Uterus (tissue), 4 donors: ENCODE measurements around the gene FMNL2. TPM values are rescaled to one million over a fixed set of nuclear protein-coding genes. Genes with fewer than 3 reads are reported as not detected.

Source experiments
- DNase-seq, 2 donors: peaks; one replicate each; pipeline ENCODE4 v3.0.0-alpha.2; 2019 to 2020
- H3K27ac ChIP-seq, 2 donors: fragments of 200-600 bp; sonication (generic); 1 replicate in 1 of 2; 2 replicates in 1 of 2; pipeline ENCODE4 v1.5.1; 2016 to 2018
- H3K27me3 ChIP-seq, 2 donors: fragments of 200-600 bp; sonication (generic); one replicate each; pipeline ENCODE4 v1.5.1; 2018 to 2019; ENCODE audit warnings: control low read depth in 1 of 2
- H3K36me3 ChIP-seq, 2 donors: fragments of 200-600 bp; sonication (generic); one replicate each; pipeline ENCODE4 v1.5.1; 2019; ENCODE audit warnings: control low read depth in 1 of 2
- H3K4me1 ChIP-seq, 2 donors: fragments of 200-600 bp; sonication (generic); one replicate each; pipeline ENCODE4 v1.5.1; 2018 to 2019; ENCODE audit warnings: control low read depth in 1 of 2
- H3K4me3 ChIP-seq, 2 donors: fragments of 200-600 bp; sonication (generic); 1 replicate in 1 of 2; 2 replicates in 1 of 2; pipeline ENCODE4 v1.5.1; 2018 to 2019; ENCODE audit warnings: mild to moderate bottlenecking in 1 of 2
- H3K9me3 ChIP-seq, 2 donors: fragments of 200-600 bp; sonication (generic); one replicate each; pipeline ENCODE4 v1.5.1; 2019; ENCODE audit warnings: control low read depth in 1 of 2
- CTCF ChIP-seq, 4 experiments: fragments of 200-600 bp in 2 of 4; fragments of 450-650 bp in 2 of 4; sonication (generic) in 2 of 4; IDR thresholded peaks; one replicate each; pipeline ENCODE4 v1.5.1; 2016 to 2019; ENCODE audit warnings: antibody characterized with exemption in 4 of 4, mild to moderate bottlenecking in 2 of 4, moderate library complexity in 1 of 4
- POLR2A ChIP-seq, 2 donors: fragments of 450-650 bp; IDR thresholded peaks; one replicate each; pipeline ENCODE4 v1.6.1; 2016; ENCODE audit warnings: antibody characterized with exemption in 2 of 2, mild to moderate bottlenecking in 1 of 2, moderate library complexity in 1 of 2
- intact Hi-C: fragments of 100-400 bp; cut with DNase I; formaldehyde crosslinking; loops from one replicate; pipeline ENCODE4 v1.15.1; 2023; ENCODE audit warnings: low total_unique reads
- total RNA-seq, 4 donors: library from RNA; depleted of rRNA in 3 of 4; stranded (reverse); fragments of >200 nt in 3 of 4; gene quantifications; one replicate each; pipeline versions ENCODE4 v1.1.0 to v1.2.4, GENCODE V29; 2014 to 2023
- donor health status: DM: yes; HTN: yes; CAD: no.

The FMNL2 gene
- total RNA-seq, 4 donors from 2014 or later = 10.0 to 66.9 (median 33.4) TPM

GRCh38 chr2:152606081-152606480, 271.1 kb downstream of the FMNL2 start:
- Histone ChIP-seq H3K27ac (no peak overlapping the region), H3K4me3 (no peak overlapping the region), H3K27me3 (no peaks in the 10 kb centered on the region), H3K9me3 (no peaks in the 10 kb centered on the region), H3K4me1 (no peaks in the 10 kb centered on the region), H3K36me3 (no peaks in the 10 kb centered on the region)
- DNase-seq = no peak
- TF ChIP-seq CTCF (IDR thresholded peaks at IDR 0.05) (no peak), POLR2A (IDR thresholded peaks at IDR 0.05) (no peak)
- intact Hi-C loops = no loop called here

- Histone ChIP-seq H3K9me3 (no peaks in the 10 kb centered on the region), H3K27ac (no peak overlapping the region), H3K4me1 (no peaks in the 10 kb centered on the region), H3K4me3 (no peak overlapping the region), H3K36me3 (no peaks in the 10 kb centered on the region), H3K27me3 (no peaks in the 10 kb centered on the region)
- intact Hi-C loops = no loop called here
- TF ChIP-seq POLR2A (IDR thresholded peaks at IDR 0.05) (no peak), CTCF (IDR thresholded peaks at IDR 0.05) (no peak)
- DNase-seq = no peak
Measured at GRCh38 chr2:152606941-152607340, 272.0 kb downstream of the FMNL2 start.

GRCh38 chr2:152607793-152608300, 272.9 kb downstream of the FMNL2 start:
- Histone ChIP-seq H3K4me3 (no peak overlapping the region), H3K9me3 (no peaks in the 10 kb centered on the region), H3K27ac (no peak overlapping the region), H3K4me1 (no peaks in the 10 kb centered on the region), H3K27me3 (no peaks in the 10 kb centered on the region), H3K36me3 (no peaks in the 10 kb centered on the region)
- intact Hi-C loops = no loop called here
- TF ChIP-seq CTCF (IDR thresholded peaks at IDR 0.05) (no peak), POLR2A (IDR thresholded peaks at IDR 0.05) (no peak)
- DNase-seq = no peak

GRCh38 chr2:152609154-152609553, 274.2 kb downstream of the FMNL2 start:
- no peak overlapping the region for H3K4me3 ChIP-seq
- H3K4me1 ChIP-seq = no peaks in the 10 kb centered on the region
- no peaks in the 10 kb centered on the region for H3K27me3 ChIP-seq
- TF ChIP-seq CTCF (IDR thresholded peaks at IDR 0.05) (no peak), POLR2A (IDR thresholded peaks at IDR 0.05) (no peak)
- no peak overlapping the region for H3K27ac ChIP-seq
- DNase-seq = no peak
- no peaks in the 10 kb centered on the region for H3K9me3 ChIP-seq
- H3K36me3 ChIP-seq = no peaks in the 10 kb centered on the region
- intact Hi-C loops = no loop called here

- H3K4me3 ChIP-seq = no peak overlapping the region
- intact Hi-C loops = no loop called here
- no peaks in the 10 kb centered on the region for H3K36me3 ChIP-seq
- no peaks in the 10 kb centered on the region for H3K27me3 ChIP-seq
- H3K4me1 ChIP-seq = no peaks in the 10 kb centered on the region
- DNase-seq = no peak
- TF ChIP-seq CTCF (IDR thresholded peaks at IDR 0.05) = no peak
- TF ChIP-seq POLR2A (IDR thresholded peaks at IDR 0.05) = no peak
- no peaks in the 10 kb centered on the region for H3K9me3 ChIP-seq
- H3K27ac ChIP-seq = no peak overlapping the region
Measured at GRCh38 chr2:152609699-152610098, 274.7 kb downstream of the FMNL2 start.
